SKM-1 (cell line): ENCODE results near the gene HRK.
A peak's percentile ranks its signal among the peaks of the same experiment; 100 is the strongest.

Experiments used
- DNase-seq: peaks from one replicate; lab custom pipeline; 2025; ENCODE audit not compliant: unreplicated experiment; lab: John Stamatoyannopoulos, UW

HRK gene

GRCh38 chr12:116901612-116902011, 20.4 kb upstream of the HRK start:
- no peak for DNase-seq

- DNase-seq, result no peak
Observed at GRCh38 chr12:116898669-116899068, 17.4 kb upstream of the HRK start.

GRCh38 chr12:116897476-116897875, 16.2 kb upstream of the HRK start:
- DNase-seq, result no peak

- no peak for DNase-seq
Observed at GRCh38 chr12:116896411-116896924, 15.2 kb upstream of the HRK start.

- DNase-seq, result no peak
Observed at GRCh38 chr12:116894913-116895312, 13.7 kb upstream of the HRK start.

- no peak for DNase-seq
Observed at GRCh38 chr12:116892349-116893140, 11.3 kb upstream of the HRK start.

GRCh38 chr12:116891019-116891418, 9.8 kb upstream of the HRK start:
- DNase-seq, result no peak

GRCh38 chr12:116890330-116890729, 9.1 kb upstream of the HRK start:
- no peak for DNase-seq

GRCh38 chr12:116887897-116888296, 6.7 kb upstream of the HRK start:
- no peak for DNase-seq

GRCh38 chr12:116887244-116887643, 6.0 kb upstream of the HRK start:
- no peak for DNase-seq

- DNase-seq, result peak; percentile 51
Observed at GRCh38 chr12:116885491-116885890, 4.2 kb upstream of the HRK start.

- DNase-seq, result peak; percentile 30
Observed at GRCh38 chr12:116884871-116885270, 3.6 kb upstream of the HRK start.

- DNase-seq, result no peak
Observed at GRCh38 chr12:116882742-116883141, 1.5 kb upstream of the HRK start.

- DNase-seq, result no peak
Observed at GRCh38 chr12:116881877-116882507, 751 bp upstream of the HRK start.

- DNase-seq, result no peak
Observed at GRCh38 chr12:116880817-116881324, 370 bp downstream of the HRK start.

- no peak for DNase-seq
Observed at GRCh38 chr12:116880213-116880816, 926 bp downstream of the HRK start.

GRCh38 chr12:116879509-116880212, 1.6 kb downstream of the HRK start:
- DNase-seq, result no peak

- no peak for DNase-seq
Observed at GRCh38 chr12:116878567-116879508, 2.4 kb downstream of the HRK start.

- DNase-seq, result no peak
Observed at GRCh38 chr12:116876151-116876869, 4.9 kb downstream of the HRK start.
